Measurements from ENCODE around the gene TYK2. TPM values are rescaled to one million over a fixed set of nuclear protein-coding genes. Genes with fewer than 3 reads are reported as not detected.

TYK2 gene
- total and polyA plus RNA-seq, 4 donors = 102 to 175 (median 150) TPM

- H3K27ac ChIP-seq (ENCODE audit: low read depth in 1 of 2, low read length in 1 of 2) = no peak overlapping the region
- peaks cover 0 to 17% (median 0%) of the 10 kb centered on the region in 5 donors for H3K4me1 ChIP-seq (ENCODE audit: control insufficient read depth in 5 of 5, insufficient read depth in 5 of 5, low read length in 5 of 5)
- ATAC-seq (ENCODE audit: insufficient read depth, low FRiP score) (no peak), DNase-seq (peak in 1 of 3 donors; percentile 36)
- peaks cover 0 to 69% (median 62%) of the 10 kb centered on the region in 3 donors for H3K27me3 ChIP-seq (ENCODE audit: control insufficient read depth in 3 of 3, insufficient read depth in 3 of 3, low read length in 2 of 3)
- no peak overlapping the region for H3K4me3 ChIP-seq
- WGBS, 2 donors = 11 to 12% methylated on average over 30 of the region's 30 CpGs
- H3K9ac ChIP-seq (ENCODE audit: insufficient read depth in 1 of 2, low read length in 2 of 2) = no peak overlapping the region
- no peak for TF ChIP-seq CTCF (IDR thresholded peaks at IDR 0.05; ENCODE audit: control extremely low read depth, extremely low read depth)
- H3K36me3 ChIP-seq (ENCODE audit: control insufficient read depth in 4 of 4, insufficient read depth in 4 of 4, low read length in 4 of 4) = no peaks in the 10 kb centered on the region
- H3K9me3 ChIP-seq (ENCODE audit: control insufficient read depth in 4 of 4, insufficient read depth in 3 of 4, low read length in 3 of 4) = peaks cover 0 to 4% (median 0%) of the 10 kb centered on the region in 4 donors
These were observed 37.3 kb upstream of the TYK2 start for GRCh38 chr19:10417541-10418234.

- peaks cover 0 to 17% (median 0%) of the 10 kb centered on the region in 5 donors for H3K4me1 ChIP-seq (ENCODE audit: control insufficient read depth in 5 of 5, insufficient read depth in 5 of 5, low read length in 5 of 5)
- H3K9me3 ChIP-seq (ENCODE audit: control insufficient read depth in 4 of 4, insufficient read depth in 3 of 4, low read length in 3 of 4) = peaks cover 0 to 3% (median 0%) of the 10 kb centered on the region in 4 donors
- H3K36me3 ChIP-seq (ENCODE audit: control insufficient read depth in 4 of 4, insufficient read depth in 4 of 4, low read length in 4 of 4) = no peaks in the 10 kb centered on the region
- H3K27ac ChIP-seq (ENCODE audit: low read depth in 1 of 2, low read length in 1 of 2) = peak overlapping the region in 1 of 2 donors; percentile 68
- ATAC-seq (ENCODE audit: insufficient read depth, low FRiP score) = peak; percentile 78
- TF ChIP-seq CTCF (IDR thresholded peaks at IDR 0.05; ENCODE audit: control extremely low read depth, extremely low read depth) = peak; percentile 46
- 4% methylated on average over 67 of the region's 67 CpGs for WGBS, 2 donors
- peak; percentile 54 to 83 (median 72) for DNase-seq
- peak overlapping the region; percentile 18 for H3K4me3 ChIP-seq
- peaks cover 0 to 61% (median 51%) of the 10 kb centered on the region in 3 donors for H3K27me3 ChIP-seq (ENCODE audit: control insufficient read depth in 3 of 3, insufficient read depth in 3 of 3, low read length in 2 of 3)
- no peak overlapping the region for H3K9ac ChIP-seq (ENCODE audit: insufficient read depth in 1 of 2, low read length in 2 of 2)
These were observed 36.2 kb upstream of the TYK2 start for GRCh38 chr19:10416380-10417257.

- Histone ChIP-seq H3K9me3 (ENCODE audit: control insufficient read depth in 4 of 4, insufficient read depth in 3 of 4, low read length in 3 of 4) (peaks cover 0 to 3% (median 0%) of the 10 kb centered on the region in 4 donors), H3K27me3 (ENCODE audit: control insufficient read depth in 3 of 3, insufficient read depth in 3 of 3, low read length in 2 of 3) (peaks cover 0 to 55% (median 45%) of the 10 kb centered on the region in 3 donors), H3K4me1 (ENCODE audit: control insufficient read depth in 5 of 5, insufficient read depth in 5 of 5, low read length in 5 of 5) (peaks cover 0 to 17% (median 0%) of the 10 kb centered on the region in 5 donors), H3K9ac (ENCODE audit: insufficient read depth in 1 of 2, low read length in 2 of 2) (no peak overlapping the region), H3K27ac (ENCODE audit: low read depth in 1 of 2, low read length in 1 of 2) (peak overlapping the region in 1 of 2 donors; percentile 28), H3K36me3 (ENCODE audit: control insufficient read depth in 4 of 4, insufficient read depth in 4 of 4, low read length in 4 of 4) (no peaks in the 10 kb centered on the region), H3K4me3 (peak overlapping the region; percentile 18)
- TF ChIP-seq CTCF (IDR thresholded peaks at IDR 0.05; ENCODE audit: control extremely low read depth, extremely low read depth) = no peak
- 8 to 9% methylated on average over 9 of the region's 9 CpGs for WGBS, 2 donors
- ATAC-seq (ENCODE audit: insufficient read depth, low FRiP score) (no peak), DNase-seq (no peak)
These were observed 35.7 kb upstream of the TYK2 start for GRCh38 chr19:10416083-10416379.

Data from lung (tissue), 12 donors.